SJCRH30 (cell line): ENCODE data around the gene NDUFV2. TPM values are rescaled to one million over a fixed set of nuclear protein-coding genes. Genes with fewer than 3 reads are reported as not detected.

Source experiments
- DNase-seq, 2 experiments: peaks; one replicate each; pipeline ENCODE4 v3.0.0-alpha.2; 2015 to 2020
- H3K27ac ChIP-seq: fragments of 250-450 bp; sonication (Bioruptor Pico); 2 replicates; pipeline ENCODE4 v1.5.1; 2020; ENCODE audit warnings: mild to moderate bottlenecking, moderate library complexity
- H3K27me3 ChIP-seq: fragments of 250-450 bp; sonication (Bioruptor Pico); 2 replicates; pipeline ENCODE4 v1.5.1; 2020; ENCODE audit warnings: mild to moderate bottlenecking, moderate library complexity
- H3K36me3 ChIP-seq: fragments of 250-450 bp; sonication (Bioruptor Pico); 2 replicates; pipeline ENCODE4 v1.5.1; 2020; ENCODE audit warnings: mild to moderate bottlenecking, moderate library complexity
- H3K4me1 ChIP-seq: fragments of 250-450 bp; sonication (Bioruptor Pico); 2 replicates; pipeline ENCODE4 v1.5.1; 2020; ENCODE audit warnings: mild to moderate bottlenecking, moderate library complexity
- H3K4me3 ChIP-seq: fragments of 250-450 bp; sonication (Bioruptor Pico); 2 replicates; pipeline ENCODE4 v1.5.1; 2020; ENCODE audit warnings: mild to moderate bottlenecking, moderate library complexity
- H3K9me3 ChIP-seq: fragments of 250-450 bp; sonication (Bioruptor Pico); replicated peaks from 2 replicates; pipeline ENCODE4 v1.5.1; 2020; ENCODE audit warnings: mild to moderate bottlenecking, moderate library complexity
- total RNA-seq: library from RNA; depleted of rRNA; stranded (reverse); fragments of >200 nt; shearing (Covaris generic); gene quantifications from 2 replicates; pipeline ENCODE4 v1.2.3, GENCODE V29; 2014

The NDUFV2 gene
- total RNA-seq, 1 experiment from 2014 or later = 125 TPM

- no peaks in the 10 kb centered on the region for H3K27me3 ChIP-seq
- DNase-seq = no peak
- H3K27ac ChIP-seq = no peak overlapping the region
- H3K4me1 ChIP-seq = no peaks in the 10 kb centered on the region
- H3K9me3 ChIP-seq = no peaks in the 10 kb centered on the region
- no peak overlapping the region for H3K4me3 ChIP-seq
- peaks cover 29% of the 10 kb centered on the region for H3K36me3 ChIP-seq
Observed at GRCh38 chr18:9123520-9123919, 21.0 kb downstream of the NDUFV2 start.

- Histone ChIP-seq H3K27ac (no peak overlapping the region), H3K4me3 (no peak overlapping the region), H3K36me3 (peaks cover 37% of the 10 kb centered on the region), H3K4me1 (no peaks in the 10 kb centered on the region), H3K9me3 (no peaks in the 10 kb centered on the region), H3K27me3 (no peaks in the 10 kb centered on the region)
- DNase-seq = no peak
Observed at GRCh38 chr18:9124824-9125223, 22.3 kb downstream of the NDUFV2 start.

GRCh38 chr18:9126337-9126736 lies 23.8 kb downstream of the NDUFV2 start:
- no peaks in the 10 kb centered on the region for H3K9me3 ChIP-seq
- no peak overlapping the region for H3K27ac ChIP-seq
- H3K27me3 ChIP-seq = no peaks in the 10 kb centered on the region
- no peaks in the 10 kb centered on the region for H3K4me1 ChIP-seq
- no peak overlapping the region for H3K4me3 ChIP-seq
- no peak for DNase-seq
- peaks cover 43% of the 10 kb centered on the region for H3K36me3 ChIP-seq

- Histone ChIP-seq H3K9me3 (no peaks in the 10 kb centered on the region), H3K4me3 (no peak overlapping the region), H3K36me3 (peaks cover 32% of the 10 kb centered on the region), H3K27me3 (no peaks in the 10 kb centered on the region), H3K27ac (no peak overlapping the region), H3K4me1 (no peaks in the 10 kb centered on the region)
- DNase-seq = no peak
Observed at GRCh38 chr18:9130195-9130594, 27.7 kb downstream of the NDUFV2 start.

GRCh38 chr18:9130806-9131205 lies 28.3 kb downstream of the NDUFV2 start:
- DNase-seq = no peak
- H3K4me1 ChIP-seq = no peaks in the 10 kb centered on the region
- no peak overlapping the region for H3K27ac ChIP-seq
- no peaks in the 10 kb centered on the region for H3K27me3 ChIP-seq
- H3K36me3 ChIP-seq = peaks cover 36% of the 10 kb centered on the region
- no peak overlapping the region for H3K4me3 ChIP-seq
- no peaks in the 10 kb centered on the region for H3K9me3 ChIP-seq

- no peaks in the 10 kb centered on the region for H3K4me1 ChIP-seq
- no peak for DNase-seq
- H3K36me3 ChIP-seq = peaks cover 29% of the 10 kb centered on the region
- H3K27me3 ChIP-seq = no peaks in the 10 kb centered on the region
- no peak overlapping the region for H3K27ac ChIP-seq
- H3K4me3 ChIP-seq = no peak overlapping the region
- H3K9me3 ChIP-seq = no peaks in the 10 kb centered on the region
Observed at GRCh38 chr18:9132628-9133027, 30.1 kb downstream of the NDUFV2 start.

- Histone ChIP-seq H3K4me1 (no peaks in the 10 kb centered on the region), H3K4me3 (no peak overlapping the region), H3K27me3 (no peaks in the 10 kb centered on the region), H3K27ac (no peak overlapping the region), H3K36me3 (peaks cover 24% of the 10 kb centered on the region), H3K9me3 (no peaks in the 10 kb centered on the region)
- no peak for DNase-seq
Observed at GRCh38 chr18:9133225-9133624, 30.7 kb downstream of the NDUFV2 start.

GRCh38 chr18:9135081-9135911 lies 32.8 kb downstream of the NDUFV2 start:
- peaks cover 10% of the 10 kb centered on the region for H3K36me3 ChIP-seq
- H3K4me1 ChIP-seq = no peaks in the 10 kb centered on the region
- no peak for DNase-seq
- no peaks in the 10 kb centered on the region for H3K9me3 ChIP-seq
- H3K27me3 ChIP-seq = no peaks in the 10 kb centered on the region
- peak overlapping the region; percentile 69; the same call in 1 of the 2 replicates for H3K27ac ChIP-seq
- peak overlapping the region; percentile 88 for H3K4me3 ChIP-seq

GRCh38 chr18:9135912-9136314 lies 33.4 kb downstream of the NDUFV2 start:
- Histone ChIP-seq H3K9me3 (no peaks in the 10 kb centered on the region), H3K27me3 (no peaks in the 10 kb centered on the region), H3K36me3 (peaks cover 6% of the 10 kb centered on the region), H3K4me3 (peak overlapping the region; percentile 88), H3K4me1 (no peaks in the 10 kb centered on the region), H3K27ac (peak overlapping the region; percentile 69)
- DNase-seq = no peak

- Histone ChIP-seq H3K36me3 (peaks cover 6% of the 10 kb centered on the region), H3K4me1 (no peaks in the 10 kb centered on the region), H3K27me3 (no peaks in the 10 kb centered on the region), H3K9me3 (no peaks in the 10 kb centered on the region), H3K27ac (peak within 1 kb of the TSS; percentile 70), H3K4me3 (peak within 1 kb of the TSS; percentile 88)
- peak; percentile 88 to 90 for DNase-seq
Observed at GRCh38 chr18:9136315-9137155, 34.0 kb downstream of the NDUFV2 start, which contains the start of gene ANKRD12. ANKRD12 (plus strand) TSS chr18:9136781; CDS start chr18:9182433, 45,652 bp downstream.

- peak overlapping the region; percentile 88 for H3K4me3 ChIP-seq
- H3K9me3 ChIP-seq = no peaks in the 10 kb centered on the region
- peak overlapping the region; percentile 70 for H3K27ac ChIP-seq
- H3K36me3 ChIP-seq = peaks cover 6% of the 10 kb centered on the region
- H3K27me3 ChIP-seq = no peaks in the 10 kb centered on the region
- H3K4me1 ChIP-seq = no peaks in the 10 kb centered on the region
- peak; percentile 44 to 58 for DNase-seq
Observed at GRCh38 chr18:9137168-9138066, 34.9 kb downstream of the NDUFV2 start.

- Histone ChIP-seq H3K27me3 (no peaks in the 10 kb centered on the region), H3K36me3 (peaks cover 4% of the 10 kb centered on the region; the same call in 1 of the 2 replicates), H3K4me1 (no peaks in the 10 kb centered on the region), H3K4me3 (no peak overlapping the region), H3K9me3 (no peaks in the 10 kb centered on the region), H3K27ac (no peak overlapping the region)
- no peak for DNase-seq
Observed at GRCh38 chr18:9139400-9140039, 37.0 kb downstream of the NDUFV2 start.

- Histone ChIP-seq H3K27me3 (no peaks in the 10 kb centered on the region), H3K27ac (no peak overlapping the region), H3K4me1 (no peaks in the 10 kb centered on the region), H3K9me3 (no peaks in the 10 kb centered on the region), H3K36me3 (peaks cover 4% of the 10 kb centered on the region; the same call in 1 of the 2 replicates), H3K4me3 (no peak overlapping the region)
- DNase-seq = no peak
Observed at GRCh38 chr18:9140381-9140780, 37.9 kb downstream of the NDUFV2 start.

- no peak for DNase-seq
- Histone ChIP-seq H3K9me3 (no peaks in the 10 kb centered on the region), H3K36me3 (no peaks in the 10 kb centered on the region), H3K27ac (no peak overlapping the region), H3K27me3 (no peaks in the 10 kb centered on the region), H3K4me1 (no peaks in the 10 kb centered on the region), H3K4me3 (no peak overlapping the region)
Observed at GRCh38 chr18:9140984-9141383, 38.5 kb downstream of the NDUFV2 start.
